Neural cell (in vitro differentiated cells): ENCODE data around the gene RASSF4.

Experiments
- EP300 ChIP-seq: fragments of 450-650 bp; conservative IDR thresholded peaks from 2 replicates; pipeline ENCODE4 v1.6.1; 2014; ENCODE audit warnings: antibody characterized with exemption, mild to moderate bottlenecking, moderate library complexity; ENCODE audit not compliant: poor library complexity, severe bottlenecking
- MXI1 ChIP-seq: fragments of 450-650 bp; conservative IDR thresholded peaks from 2 replicates; pipeline ENCODE4 v1.6.1; 2014; ENCODE audit warnings: antibody characterized with exemption, mild to moderate bottlenecking; ENCODE audit not compliant: poor library complexity, severe bottlenecking
- TF ChIP-seq, protein P1 (sequence below): fragments of 450-650 bp; IDR thresholded peaks from 2 replicates; pipeline ENCODE4 v1.5.1; 2014; ENCODE audit warnings: antibody characterized with exemption, mild to moderate bottlenecking, moderate library complexity; ENCODE audit not compliant: poor library complexity, severe bottlenecking

DNA sequence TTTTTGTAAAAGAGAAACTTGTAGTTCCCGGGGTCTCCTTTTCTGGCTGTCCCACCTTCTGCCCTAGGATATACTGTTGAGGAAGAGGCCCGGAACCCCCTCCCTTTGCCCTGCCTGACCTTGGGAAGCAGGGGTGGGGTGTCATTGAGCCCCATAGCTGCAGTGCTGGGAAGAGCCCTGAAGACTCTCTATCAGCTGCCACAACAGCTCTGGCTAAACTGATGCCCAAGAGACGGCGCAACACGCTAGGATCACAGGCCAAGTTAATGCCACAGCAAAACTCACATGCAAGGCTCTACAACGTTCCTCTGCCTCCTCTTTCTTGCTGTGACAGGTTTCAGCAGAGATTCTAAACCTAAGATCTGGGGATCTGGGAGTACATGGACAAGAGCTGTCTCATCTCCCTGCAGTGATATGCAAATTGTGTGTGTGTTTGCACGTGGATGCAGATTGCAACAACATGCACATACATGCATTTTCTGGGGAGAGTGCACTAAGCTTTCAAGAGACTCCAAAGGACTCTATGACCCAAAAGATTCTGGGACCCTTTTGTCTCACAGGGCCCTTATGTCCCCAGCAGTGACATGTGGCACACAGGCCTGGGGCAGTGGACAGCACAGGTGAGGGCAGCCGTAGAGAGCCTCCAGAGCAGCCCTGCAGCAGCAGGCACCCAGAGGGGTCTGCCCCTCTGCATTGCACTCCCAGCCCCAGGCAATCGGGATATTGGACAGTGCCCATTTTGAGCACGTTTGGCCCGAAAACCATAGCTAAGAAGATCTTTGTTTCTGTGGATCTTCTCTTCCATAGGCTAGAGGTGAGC lies 2.5 kb downstream of the RASSF4 start:
- TF ChIP-seq MXI1 (no peak), EP300 (no peak)
- TF ChIP-seq, protein P1, sequence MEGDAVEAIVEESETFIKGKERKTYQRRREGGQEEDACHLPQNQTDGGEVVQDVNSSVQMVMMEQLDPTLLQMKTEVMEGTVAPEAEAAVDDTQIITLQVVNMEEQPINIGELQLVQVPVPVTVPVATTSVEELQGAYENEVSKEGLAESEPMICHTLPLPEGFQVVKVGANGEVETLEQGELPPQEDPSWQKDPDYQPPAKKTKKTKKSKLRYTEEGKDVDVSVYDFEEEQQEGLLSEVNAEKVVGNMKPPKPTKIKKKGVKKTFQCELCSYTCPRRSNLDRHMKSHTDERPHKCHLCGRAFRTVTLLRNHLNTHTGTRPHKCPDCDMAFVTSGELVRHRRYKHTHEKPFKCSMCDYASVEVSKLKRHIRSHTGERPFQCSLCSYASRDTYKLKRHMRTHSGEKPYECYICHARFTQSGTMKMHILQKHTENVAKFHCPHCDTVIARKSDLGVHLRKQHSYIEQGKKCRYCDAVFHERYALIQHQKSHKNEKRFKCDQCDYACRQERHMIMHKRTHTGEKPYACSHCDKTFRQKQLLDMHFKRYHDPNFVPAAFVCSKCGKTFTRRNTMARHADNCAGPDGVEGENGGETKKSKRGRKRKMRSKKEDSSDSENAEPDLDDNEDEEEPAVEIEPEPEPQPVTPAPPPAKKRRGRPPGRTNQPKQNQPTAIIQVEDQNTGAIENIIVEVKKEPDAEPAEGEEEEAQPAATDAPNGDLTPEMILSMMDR = no peak
